HL-60 (cell line): Measurements from ENCODE around the gene EEF1A2.

Experiments used
- DNase-seq, 2 experiments: peaks; one replicate each; pipeline ENCODE4 v3.0.0-alpha.2; 2010 to 2020; ENCODE audit warnings: low read depth in 1 of 2, low spot score in 1 of 2
- H3K27ac ChIP-seq: fragments of 250-450 bp; sonication (Bioruptor Pico); replicated peaks from 2 replicates; pipeline ENCODE4 v1.5.1; 2020; ENCODE audit warnings: mild to moderate bottlenecking, moderate library complexity
- H3K27me3 ChIP-seq: fragments of 250-450 bp; sonication (Bioruptor Pico); 2 replicates; pipeline ENCODE4 v1.5.1; 2021; ENCODE audit warnings: mild to moderate bottlenecking, moderate library complexity; ENCODE audit not compliant: insufficient read depth, poor library complexity, severe bottlenecking
- H3K4me3 ChIP-seq: replicated peaks from 2 replicates; pipeline ENCODE4 v1.5.1; 2011; ENCODE audit warnings: mild to moderate bottlenecking, control low read depth, low read length; ENCODE audit not compliant: insufficient read depth
- GABPA ChIP-seq: IDR thresholded peaks from 2 replicates; pipeline ENCODE4 v1.6.1; 2012; ENCODE audit warnings: low read depth
- POLR2AphosphoS5 ChIP-seq: IDR thresholded peaks from 2 replicates; pipeline ENCODE4 v1.6.1; 2012; ENCODE audit warnings: low read depth
- REST ChIP-seq: IDR thresholded peaks from 2 replicates; pipeline ENCODE4 v1.6.1; 2012; ENCODE audit warnings: low read depth; ENCODE audit not compliant: insufficient replicate concordance
- SPI1 ChIP-seq: IDR thresholded peaks from 2 replicates; pipeline ENCODE4 v1.6.1; 2012; ENCODE audit warnings: low read depth, mild to moderate bottlenecking, borderline replicate concordance
- TF ChIP-seq, protein P1 (sequence below): IDR thresholded peaks from one replicate; pipeline ENCODE4 v1.5.1; 2011; ENCODE audit warnings: low read length, control low read depth, inconsistent platforms; ENCODE audit not compliant: insufficient read depth

Gene EEF1A2

DNA sequence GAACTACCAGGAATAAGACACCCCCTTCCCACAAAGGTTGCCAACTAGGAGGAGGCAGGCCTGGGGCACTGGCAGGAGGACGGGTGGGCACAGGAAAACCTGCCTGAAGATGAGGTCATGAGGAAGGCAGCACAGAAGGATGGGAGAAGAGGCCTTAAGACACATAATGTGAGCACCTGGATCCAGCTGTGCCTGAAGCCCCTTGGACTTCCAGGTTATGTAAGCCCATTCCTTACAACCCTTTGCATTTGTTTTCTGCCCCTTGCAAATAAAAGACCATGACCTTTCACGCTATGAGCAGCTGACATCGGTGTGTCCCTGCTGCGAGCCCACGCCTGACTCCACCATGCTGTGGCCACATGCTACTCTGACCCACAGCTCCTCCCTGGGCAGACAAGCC, 49.9 kb downstream of the EEF1A2 start:
- TF ChIP-seq POLR2AphosphoS5 (no peak), GABPA (no peak), SPI1 (no peak), REST (no peak)
- TF ChIP-seq, protein P1, sequence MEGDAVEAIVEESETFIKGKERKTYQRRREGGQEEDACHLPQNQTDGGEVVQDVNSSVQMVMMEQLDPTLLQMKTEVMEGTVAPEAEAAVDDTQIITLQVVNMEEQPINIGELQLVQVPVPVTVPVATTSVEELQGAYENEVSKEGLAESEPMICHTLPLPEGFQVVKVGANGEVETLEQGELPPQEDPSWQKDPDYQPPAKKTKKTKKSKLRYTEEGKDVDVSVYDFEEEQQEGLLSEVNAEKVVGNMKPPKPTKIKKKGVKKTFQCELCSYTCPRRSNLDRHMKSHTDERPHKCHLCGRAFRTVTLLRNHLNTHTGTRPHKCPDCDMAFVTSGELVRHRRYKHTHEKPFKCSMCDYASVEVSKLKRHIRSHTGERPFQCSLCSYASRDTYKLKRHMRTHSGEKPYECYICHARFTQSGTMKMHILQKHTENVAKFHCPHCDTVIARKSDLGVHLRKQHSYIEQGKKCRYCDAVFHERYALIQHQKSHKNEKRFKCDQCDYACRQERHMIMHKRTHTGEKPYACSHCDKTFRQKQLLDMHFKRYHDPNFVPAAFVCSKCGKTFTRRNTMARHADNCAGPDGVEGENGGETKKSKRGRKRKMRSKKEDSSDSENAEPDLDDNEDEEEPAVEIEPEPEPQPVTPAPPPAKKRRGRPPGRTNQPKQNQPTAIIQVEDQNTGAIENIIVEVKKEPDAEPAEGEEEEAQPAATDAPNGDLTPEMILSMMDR: no peak
- H3K27ac ChIP-seq: no peak overlapping the region
- H3K27me3 ChIP-seq: peaks cover 20% of the 10 kb centered on the region
- no peak for DNase-seq
- H3K4me3 ChIP-seq: no peak overlapping the region

- TF ChIP-seq REST (no peak), GABPA (no peak), SPI1 (no peak), POLR2AphosphoS5 (no peak)
- TF ChIP-seq, protein P1: no peak
- H3K4me3 ChIP-seq: no peak overlapping the region
- H3K27ac ChIP-seq: no peak overlapping the region
- no peak for DNase-seq
- peaks cover 11% of the 10 kb centered on the region for H3K27me3 ChIP-seq
These were observed 50.9 kb downstream of the EEF1A2 start for GRCh38 chr20:63448031-63448430.

DNA sequence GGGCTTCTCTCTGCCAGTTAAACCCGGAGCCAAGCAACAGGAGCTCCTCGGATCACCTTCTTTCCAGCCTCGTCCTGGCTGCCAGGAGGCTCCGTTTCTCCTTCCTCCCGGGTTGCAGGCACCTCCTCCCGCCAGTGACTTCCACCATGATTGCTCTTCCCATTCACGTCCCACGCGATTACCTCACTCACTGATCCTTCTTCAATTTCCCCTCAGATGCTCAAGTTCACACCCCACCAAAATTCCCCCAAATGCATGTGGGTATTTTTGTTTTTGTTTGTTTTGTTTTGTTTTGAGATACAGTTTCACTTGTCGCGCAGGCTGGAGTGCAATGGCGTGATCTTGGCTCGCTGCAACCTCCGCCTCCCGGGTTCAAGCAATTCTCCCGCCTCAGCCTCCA, 51.6 kb downstream of the EEF1A2 start:
- no peak overlapping the region for H3K27ac ChIP-seq
- peaks cover 6% of the 10 kb centered on the region for H3K27me3 ChIP-seq
- DNase-seq: no peak
- no peak overlapping the region for H3K4me3 ChIP-seq
- TF ChIP-seq REST (no peak), POLR2AphosphoS5 (no peak), SPI1 (no peak), GABPA (no peak)
- TF ChIP-seq, protein P1: no peak
